HS-27A (cell line): Measurements from ENCODE around the gene SIK3.

ENCODE experiments used
- DNase-seq: peaks from one replicate; pipeline ENCODE4 v3.0.0-alpha.2; 2012; ENCODE audit warnings: low read depth, missing footprints

Gene SIK3

DNA sequence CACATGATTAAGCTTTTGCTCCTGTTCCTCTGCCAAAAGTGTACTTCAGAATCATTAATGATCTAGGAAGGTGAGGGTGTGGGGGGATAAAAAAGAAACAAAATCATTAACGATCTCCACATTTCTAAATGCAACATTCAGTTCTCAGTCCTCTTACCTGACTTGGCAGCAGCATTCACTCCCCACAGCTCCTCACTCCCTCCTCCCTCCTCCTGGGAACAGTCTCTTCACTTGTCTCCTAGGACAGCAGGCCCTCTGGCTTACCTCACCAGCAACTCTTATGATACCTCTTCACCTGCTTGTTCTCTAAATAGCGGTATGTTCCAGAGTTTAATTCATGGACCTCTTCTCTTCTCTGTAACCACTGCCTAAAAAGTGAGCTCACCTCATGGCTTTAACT, 204.3 kb downstream of the SIK3 start:
- DNase-seq, result no peak

DNA sequence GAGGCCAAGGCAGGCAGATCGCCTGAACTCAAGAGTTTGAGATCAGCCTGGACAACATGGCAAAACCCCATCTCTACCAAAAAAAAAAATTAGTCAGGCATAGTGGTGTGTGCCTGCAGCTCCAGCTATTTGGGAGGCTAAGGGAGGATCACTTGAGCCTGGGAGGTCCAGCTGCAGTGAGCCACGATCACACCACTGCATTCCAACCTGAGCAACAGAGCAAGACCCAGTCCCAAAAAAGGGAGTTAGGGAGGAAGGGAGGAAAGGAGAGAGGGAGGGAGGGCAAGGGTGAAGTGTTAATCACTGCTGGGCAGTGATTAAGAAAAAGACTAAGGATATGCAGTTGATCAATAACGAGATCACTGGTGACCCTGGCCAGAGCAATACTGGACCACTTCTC, 204.8 kb downstream of the SIK3 start:
- no peak for DNase-seq

DNA sequence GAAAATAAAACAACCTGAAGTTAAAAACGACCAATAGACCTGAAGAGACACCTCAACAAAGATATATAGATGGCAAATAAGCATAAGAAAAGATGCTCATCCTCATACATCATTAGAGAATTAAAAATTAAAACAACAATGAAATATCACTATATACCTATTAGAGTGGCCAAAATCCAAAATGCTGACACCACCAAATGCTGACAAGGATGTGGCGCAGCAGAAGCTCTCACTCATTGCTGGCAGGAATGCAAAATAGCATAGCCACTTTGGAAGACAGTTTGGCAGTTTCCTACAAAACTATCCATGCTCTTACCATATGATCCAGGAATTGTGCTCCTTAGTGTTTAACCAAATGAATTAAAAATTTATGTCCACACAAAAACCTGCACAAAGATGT, 205.9 kb downstream of the SIK3 start:
- DNase-seq, result no peak

DNA sequence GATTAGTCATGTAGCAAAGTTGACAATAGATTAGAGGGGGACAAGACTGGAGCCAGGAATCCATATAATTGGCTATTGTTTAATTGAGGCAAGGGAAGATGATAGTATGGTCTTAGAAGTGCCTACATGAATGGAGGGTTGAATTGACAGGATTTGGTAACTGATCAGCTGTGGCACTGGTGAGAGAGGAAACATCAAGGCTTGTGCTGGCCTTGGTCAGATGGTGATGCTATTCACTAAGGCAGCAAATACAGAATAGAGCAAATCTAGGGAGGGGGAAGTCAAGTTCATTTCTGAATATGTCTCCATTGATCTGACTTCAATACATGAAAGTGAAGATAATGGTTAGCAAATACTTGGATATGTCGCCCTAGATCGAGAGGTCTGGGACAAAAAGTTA, 206.5 kb downstream of the SIK3 start:
- no peak for DNase-seq

DNA sequence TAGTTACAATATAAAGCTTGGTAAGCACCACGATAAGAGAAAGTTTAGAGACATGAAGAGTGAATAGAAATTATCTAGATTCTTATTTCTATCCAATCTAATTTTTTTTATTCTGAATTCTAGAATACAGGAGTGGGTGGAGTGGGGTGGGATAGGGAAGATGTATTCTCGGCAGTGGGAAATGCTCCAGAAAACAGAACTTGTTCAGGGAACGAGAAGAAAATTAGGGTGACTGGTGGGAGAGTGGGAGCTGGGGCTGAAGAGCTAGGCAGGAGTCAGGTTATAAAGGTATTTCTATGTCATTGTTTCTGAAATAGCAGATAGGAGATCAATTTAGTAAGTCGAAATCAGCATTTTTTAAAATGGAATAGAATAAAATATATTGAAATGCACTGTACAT, 207.6 kb downstream of the SIK3 start:
- no peak for DNase-seq

DNA sequence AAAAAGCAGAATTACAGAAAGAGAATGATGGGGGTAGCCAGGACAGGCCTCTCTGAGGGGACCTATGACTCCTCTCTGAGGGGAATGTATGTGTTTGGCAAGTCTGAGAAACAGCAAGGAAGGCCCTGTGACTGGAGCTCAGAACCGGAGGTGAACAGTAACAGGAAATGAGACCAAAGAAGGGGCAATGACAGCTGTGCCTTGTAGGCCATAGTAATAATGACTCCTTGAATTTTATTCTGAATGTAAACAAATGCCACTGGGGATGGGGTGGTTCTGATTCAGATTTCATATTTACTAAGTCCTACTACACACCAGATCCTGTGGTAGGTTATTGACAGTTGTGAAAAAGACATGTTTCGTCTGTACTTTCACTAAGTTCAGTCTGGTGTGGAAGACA, 208.0 kb downstream of the SIK3 start:
- DNase-seq, result no peak

DNA sequence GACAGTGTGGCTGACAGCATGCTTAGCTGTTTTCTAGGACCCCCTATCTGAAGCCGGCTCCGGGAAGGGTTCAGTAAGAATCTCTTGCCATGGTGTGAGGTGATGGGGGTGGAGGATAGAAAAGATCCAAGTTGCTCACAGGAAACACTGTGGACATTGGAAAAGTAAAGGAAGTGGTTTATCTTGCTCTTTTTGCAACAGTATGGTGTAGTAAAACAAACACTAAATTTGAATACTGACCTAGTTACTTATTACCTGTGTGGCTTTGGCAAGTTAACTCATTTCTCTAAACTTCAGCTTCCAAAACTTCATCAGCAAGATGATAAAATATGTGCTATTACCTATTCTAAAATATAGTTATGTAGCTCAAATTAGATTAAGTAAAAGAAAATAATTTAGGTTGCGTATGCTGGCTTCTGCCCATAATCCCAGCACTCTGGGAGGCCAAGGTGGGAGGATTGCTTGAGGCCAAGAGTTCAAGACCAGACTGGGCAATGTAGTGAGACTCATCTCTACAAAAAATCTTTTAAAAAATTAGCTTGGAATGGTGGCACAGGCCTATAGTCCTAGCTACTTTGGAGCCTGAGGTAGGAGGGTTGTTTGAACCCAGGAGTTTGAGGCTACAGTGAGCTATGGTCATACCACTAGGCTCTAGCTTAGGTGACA, 209.2 kb downstream of the SIK3 start:
- no peak for DNase-seq

DNA sequence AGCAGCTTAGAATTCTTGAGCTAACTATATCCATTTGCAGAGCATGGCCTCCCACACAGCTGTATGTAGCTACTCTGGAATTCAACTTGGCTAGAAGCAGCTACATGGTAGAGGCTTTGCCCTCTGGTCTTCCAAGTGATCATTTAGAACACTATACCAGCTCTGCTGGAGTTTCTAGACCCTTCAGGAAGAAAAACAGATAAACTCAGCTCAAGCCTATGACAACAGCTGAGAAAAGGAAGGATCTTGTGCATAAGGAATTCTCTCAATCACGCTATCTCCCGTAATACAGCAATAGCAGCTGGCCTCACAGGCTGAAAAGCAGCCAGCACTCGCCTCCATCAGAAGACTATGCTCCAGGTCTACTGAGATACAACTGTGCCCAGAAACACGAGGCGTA, 210.2 kb downstream of the SIK3 start:
- DNase-seq, result no peak

DNA sequence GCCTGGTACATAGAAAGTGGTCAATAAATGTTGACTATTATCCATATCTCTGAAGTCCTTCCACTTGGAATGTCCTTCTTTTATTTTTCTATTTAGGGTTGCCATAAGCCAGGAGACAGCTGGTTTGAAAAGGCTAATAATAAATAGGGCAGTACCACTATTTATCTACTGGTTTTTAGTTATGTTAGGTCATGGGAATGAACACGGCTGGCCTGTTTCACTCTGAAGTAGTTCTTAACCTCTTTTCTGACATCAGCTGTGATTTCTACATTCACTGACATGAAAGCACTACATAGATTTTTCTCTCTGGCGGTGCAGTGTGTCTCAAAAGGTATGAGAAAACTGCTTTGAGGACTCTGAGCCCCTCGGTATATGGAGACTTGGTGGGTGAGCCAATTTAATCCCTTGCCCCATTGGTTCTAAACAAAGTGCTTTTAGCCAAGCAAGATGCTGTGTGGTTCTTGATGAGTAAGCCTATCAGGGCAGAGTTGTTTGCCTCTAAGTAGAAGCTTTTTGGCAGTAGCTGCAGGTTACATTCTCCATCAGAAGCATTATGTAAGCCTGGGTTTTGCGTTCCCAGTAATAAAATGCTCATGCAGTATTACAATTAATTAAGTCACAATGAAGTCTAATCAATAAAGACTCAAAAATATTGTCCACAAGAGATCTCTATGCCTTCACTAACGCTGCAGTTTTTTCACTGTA, 212.1 kb downstream of the SIK3 start:
- DNase-seq, result no peak

DNA sequence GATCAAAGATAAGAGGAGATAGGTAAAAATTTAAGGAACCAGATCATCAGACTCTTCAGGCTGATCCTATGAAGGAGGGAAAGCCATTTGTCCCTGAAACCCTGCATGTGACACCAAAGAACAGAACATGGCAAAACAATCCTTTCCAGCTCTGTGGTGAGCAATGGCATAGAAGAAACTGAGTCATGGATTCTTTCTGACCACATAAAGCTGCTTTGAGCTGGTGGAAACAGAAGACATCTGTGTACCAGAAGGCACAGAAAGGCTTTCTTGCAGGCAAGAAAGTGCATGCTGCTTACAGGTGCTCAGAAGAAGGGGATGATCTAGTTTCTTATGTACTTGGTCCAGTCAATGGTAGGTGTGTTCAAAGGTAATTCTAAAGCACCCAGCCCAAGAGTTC, 215.8 kb downstream of the SIK3 start:
- DNase-seq, result no peak

DNA sequence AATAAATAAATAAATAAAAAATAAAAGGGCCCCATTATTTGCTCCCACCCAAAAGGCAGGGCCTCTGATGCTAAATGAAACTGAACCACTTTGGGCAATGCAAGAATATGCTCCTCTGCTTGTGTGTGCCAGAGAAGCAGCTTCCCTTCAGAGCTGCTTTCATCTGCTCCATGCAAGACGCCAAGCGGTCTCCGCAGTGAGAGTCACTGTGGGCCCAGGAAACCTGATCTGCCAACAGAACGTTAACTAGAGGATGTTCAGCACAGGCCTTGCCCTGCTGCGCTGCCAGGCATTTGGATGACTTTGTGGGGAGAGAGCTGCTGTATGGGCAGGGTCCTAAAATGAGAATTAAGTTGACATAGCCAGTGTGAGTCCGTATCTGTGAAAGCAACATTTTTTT, 217.1 kb downstream of the SIK3 start:
- no peak for DNase-seq

DNA sequence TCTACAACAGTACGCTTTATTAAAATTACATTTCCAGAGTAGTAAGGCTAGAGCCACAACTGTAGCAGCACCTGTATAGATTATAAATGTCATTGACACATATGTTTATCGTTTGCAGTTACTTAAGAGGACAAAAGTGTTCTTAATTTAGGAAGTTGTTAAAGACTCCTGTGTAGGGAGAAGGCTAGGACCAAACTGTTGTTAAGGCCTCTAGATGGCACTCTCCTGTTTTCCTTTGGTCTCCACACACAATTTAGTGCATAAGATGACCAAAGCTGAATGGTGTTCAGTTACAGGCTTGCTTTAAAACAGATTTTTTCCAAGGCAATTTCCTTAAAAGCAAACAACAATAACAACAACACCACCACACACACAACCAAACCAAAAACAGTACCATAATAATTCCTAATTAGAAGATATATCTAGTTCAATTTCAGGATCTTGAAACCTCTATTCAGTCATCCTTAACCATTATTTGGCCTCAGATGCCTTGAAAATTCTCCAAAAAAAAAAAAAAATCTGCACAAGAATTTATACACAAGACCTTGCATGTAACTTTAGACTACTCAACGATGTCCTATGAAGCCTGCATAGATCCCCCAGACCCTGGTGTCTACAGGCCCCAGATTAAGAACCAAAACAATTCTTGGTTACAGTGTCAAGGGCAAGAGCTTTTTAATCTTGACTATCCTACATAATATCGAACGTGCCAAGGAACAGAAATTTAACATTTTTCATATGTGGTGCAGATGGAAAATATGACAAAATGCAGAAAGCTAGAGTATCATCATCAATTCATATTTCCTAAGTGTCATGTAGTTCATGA, 218.2 kb downstream of the SIK3 start:
- DNase-seq, result peak; percentile 23

DNA sequence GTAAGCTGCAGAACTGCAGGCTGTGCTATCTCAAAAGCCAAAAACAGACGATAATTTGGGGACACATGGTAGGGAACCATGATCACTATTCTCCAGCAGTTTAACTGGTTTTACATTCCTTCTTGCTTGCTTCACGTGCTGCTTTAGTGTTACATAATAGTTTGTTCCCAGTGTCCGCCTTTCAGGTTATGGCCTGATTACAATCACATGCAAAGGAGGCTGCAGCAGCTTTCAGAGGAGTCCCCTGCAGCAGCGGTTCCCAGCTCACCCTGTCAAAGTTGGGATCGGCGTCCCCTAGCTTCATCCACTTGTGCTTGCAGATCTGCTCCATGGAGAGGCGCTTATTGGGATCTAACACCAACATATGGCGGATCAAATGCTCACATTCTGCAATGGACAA, 221.6 kb downstream of the SIK3 start:
- DNase-seq, result no peak

DNA sequence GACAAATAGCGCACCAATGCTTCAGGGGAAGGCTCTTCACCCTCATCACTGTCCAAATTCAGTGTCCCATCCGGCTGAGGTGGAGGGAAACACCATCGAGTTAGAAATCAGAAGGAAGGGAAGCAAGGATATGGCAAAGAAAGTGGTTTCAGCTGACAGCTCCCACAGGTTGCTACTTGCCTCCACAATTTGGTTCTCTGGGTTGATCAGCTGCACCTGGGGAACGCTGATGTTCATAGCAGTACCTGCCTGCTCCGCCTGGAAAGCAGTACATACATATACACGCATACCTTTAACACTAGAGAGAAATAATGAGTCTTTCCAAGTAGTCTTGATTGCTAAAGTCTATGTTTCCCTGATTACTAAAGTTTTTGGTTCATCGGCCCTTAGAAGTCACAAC, 223.0 kb downstream of the SIK3 start:
- no peak for DNase-seq

DNA sequence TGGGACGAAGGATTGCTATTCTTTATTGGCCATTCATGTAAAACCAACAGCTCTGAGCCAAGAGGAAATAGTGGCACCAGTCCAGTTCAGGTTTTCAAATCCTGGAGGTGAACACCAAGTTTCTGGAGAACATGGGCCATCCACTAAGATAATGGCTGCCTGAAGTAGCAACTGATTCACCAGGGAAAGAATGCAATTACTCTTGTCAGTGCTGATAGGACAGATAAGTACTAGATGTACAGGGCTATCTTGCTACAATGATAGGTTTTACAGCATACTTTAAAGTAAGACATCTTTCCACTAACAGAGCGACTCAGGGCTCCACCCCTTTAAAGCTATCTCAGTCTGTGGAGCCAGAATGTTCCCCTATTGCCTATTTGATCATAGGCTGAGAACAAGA, 224.0 kb downstream of the SIK3 start:
- DNase-seq, result no peak

DNA sequence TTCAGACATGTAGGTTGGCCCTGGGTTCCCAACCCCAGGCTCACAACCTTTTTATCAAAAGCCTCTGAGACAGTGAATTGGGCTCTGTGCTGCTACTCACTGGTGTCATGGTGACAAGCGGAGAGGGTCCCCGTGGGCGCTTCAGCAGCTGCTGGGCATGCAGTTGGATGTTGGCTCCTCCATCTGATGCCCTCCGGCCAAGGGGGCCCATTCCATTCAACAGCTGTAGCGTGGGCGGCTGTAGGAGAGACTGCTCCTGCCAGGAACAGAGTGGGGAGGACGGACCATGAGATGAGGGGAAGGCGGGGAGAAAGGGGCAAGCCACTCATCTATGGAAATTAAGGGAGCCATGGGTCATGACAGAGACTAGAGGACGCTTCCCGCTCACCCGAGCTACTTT, 224.8 kb downstream of the SIK3 start:
- DNase-seq, result no peak

DNA sequence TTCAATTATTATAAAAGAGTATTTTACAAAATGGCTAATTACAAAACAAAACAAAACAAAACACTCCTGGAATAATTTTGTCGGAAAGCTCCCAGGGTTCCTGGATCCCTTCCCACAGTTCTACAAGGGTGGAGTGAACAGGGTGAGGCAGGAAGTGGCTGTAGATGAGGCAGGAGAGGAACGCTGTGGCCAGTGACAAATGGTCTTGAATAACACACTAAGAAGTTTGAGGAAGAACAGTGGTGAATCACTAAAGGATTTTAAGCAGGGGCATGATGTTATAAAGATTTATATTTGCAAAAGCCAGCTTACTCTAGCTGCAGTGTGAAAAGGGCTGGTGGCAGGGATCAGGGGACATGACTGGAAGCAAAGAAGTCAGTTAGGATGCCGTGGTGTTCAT, 227.0 kb downstream of the SIK3 start:
- DNase-seq, result no peak

DNA sequence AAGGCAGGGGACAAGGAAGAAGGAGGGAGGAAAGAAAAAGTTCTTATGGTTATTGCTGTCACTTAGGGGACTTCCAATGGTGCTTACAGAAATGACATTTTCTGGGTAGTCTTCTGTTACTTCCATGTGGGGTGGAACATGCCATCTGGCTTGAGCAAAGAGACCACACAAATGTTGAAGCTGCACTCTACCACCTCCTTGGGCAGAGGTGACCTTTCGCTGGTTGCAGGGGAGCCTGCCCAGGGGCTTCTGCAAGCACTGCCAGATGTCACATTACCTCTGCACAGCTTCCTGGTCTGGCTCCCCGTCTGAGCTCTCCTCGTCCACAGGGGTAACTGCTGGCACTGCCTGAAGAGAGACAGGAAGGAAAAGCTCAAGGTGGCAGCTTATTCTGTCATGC, 228.2 kb downstream of the SIK3 start:
- DNase-seq, result no peak

DNA sequence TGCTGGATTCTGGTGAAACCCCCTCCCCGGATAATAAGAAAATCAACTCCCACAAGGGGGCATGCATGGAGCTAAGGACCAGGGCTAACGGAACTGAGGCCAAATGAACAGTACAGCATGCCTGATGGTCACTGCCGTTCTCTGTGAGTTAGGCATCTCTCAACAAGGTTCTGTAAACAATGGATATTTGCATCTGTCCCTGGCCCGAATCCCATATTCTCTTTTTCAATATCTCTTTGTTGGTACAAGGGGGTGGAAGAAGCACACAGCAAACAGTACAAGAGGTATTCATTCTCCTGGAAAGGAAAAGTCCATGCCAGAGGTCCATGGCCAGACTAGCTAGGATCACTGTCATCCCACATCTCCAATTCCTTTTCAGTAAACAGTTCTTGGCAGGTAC, 228.6 kb downstream of the SIK3 start:
- DNase-seq, result no peak

DNA sequence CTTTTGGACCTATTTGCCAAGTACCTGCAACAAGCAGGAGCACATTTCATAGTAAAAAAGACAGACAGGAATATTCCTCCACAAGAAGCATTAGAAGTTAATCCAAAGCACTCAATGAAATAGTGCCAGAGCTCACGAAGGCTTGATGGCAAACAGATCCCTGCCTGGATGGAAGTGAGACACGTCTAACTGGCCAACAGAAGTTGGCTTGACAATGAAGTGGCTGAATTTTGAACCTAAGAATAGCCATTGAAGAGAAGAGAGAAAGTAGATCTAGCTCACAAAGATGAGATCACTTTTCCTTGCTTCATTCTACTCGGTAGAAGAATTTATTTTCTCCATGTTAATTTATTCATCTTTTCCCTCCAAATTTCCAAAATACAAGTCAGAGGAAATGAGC, 230.2 kb downstream of the SIK3 start:
- no peak for DNase-seq

DNA sequence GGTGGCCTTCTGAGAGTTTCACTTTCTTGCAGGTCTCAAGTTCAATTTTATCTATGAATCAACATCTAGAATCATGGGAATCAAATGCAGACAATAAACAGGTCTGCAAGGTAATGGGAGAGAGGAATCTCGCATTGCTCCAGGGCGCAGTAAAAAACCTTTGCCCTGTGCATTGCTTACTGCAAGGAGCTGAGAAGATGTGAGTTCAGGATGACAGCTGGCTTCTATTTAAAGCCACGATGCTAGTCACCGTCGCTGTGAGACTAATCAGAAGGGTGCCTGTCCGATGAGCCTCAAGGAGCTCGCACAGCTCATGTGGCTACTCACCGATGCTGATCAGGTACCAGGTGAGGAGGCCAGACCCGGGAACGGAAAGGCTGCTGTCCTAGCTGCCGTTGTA, 230.6 kb downstream of the SIK3 start:
- no peak for DNase-seq

DNA sequence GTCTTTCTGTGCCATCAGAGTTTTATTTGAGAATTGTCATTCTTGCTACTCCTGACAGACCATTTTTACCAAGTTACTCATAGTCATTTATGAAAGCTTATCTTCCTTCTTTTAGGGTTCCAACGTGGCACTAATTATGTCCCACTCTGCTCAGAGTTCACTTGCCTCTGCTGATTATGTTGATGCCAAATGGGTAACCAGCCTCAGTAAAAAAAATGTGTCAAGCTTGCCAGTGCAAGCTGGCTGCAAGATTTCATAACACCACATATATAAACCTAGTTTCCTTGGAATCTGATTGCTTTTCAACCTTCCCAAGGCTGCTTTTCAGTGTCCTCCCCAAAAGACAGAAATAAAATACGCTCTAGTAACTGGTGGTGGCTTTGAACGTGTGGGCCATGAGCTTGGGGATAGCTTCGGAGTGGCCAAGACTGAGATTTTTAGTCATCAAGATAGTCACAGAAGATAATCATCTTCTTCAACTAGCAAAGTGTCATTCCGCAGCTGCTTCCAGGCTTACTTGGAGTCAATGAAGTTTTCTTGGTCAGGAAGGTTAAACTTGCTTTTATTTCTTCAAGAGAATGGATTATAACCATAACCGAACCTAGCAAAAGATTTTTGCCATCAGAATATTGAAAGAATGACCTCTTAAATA, 231.3 kb downstream of the SIK3 start:
- no peak for DNase-seq

DNA sequence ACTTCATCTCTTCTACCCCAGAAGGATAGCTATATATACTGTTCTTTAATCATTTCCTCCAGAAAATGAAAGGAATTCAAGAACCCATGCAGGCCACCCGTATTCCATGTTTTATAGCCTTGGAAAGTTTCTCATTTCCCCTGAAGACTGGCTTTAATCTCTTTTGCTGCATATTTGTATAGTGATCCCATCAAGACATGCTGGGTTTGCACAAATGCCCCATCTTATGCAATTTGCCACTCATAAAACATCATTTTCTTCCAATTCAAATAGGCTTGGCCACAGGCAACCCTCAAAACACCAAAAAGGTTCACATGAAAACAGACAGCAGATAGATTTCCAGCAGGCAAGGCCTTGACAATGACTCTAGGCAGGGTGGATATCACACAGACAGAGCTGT, 232.5 kb downstream of the SIK3 start:
- no peak for DNase-seq
